HCT116 (cell line): ENCODE results near the gene TBC1D8. TPM values are rescaled to one million over a fixed set of nuclear protein-coding genes. Genes with fewer than 3 reads are reported as not detected.

Experiments
- ATAC-seq: fragments of 200-7000 bp; cut with Tn5 transposase; 2 replicates; pipeline ENCODE4 v1.9.1; 2020; ENCODE audit warnings: mild to moderate bottlenecking, moderate library complexity
- BruUV-seq: library from RNA; stranded (reverse); fragments of 400-500 nt; replicated peaks from 2 replicates; lab custom pipeline; 2021; lab: Mats Ljungman, UMichigan
- CTCF ChIA-PET: fragments of 300-600 bp; sonication (Branson Sonifier 250); formaldehyde crosslinking; loops from one replicate; lab custom pipeline; 2021; ENCODE audit warnings: antibody characterized with exemption; lab: Charles Lee
- POLR2A ChIA-PET: fragments of 300-600, 350-600 bp; sonication (Branson Sonifier 250); formaldehyde crosslinking; loops from one replicate; lab custom pipeline; 2021; ENCODE audit warnings: antibody characterized with exemption; lab: Charles Lee
- RAD21 ChIA-PET, 2 experiments: fragments of 300-600 bp; sonication (Branson Sonifier 250); formaldehyde crosslinking; loops; one replicate each; lab custom pipeline; 2023; ENCODE audit warnings: low total read pairs in 2 of 2; ENCODE audit not compliant: uncharacterized antibody in 2 of 2, unreplicated experiment in 2 of 2, low non-redundant PET in 1 of 2; lab: Charles Lee
- DNase-seq: peaks from one replicate; pipeline ENCODE4 v3.0.0-alpha.2; 2010; ENCODE audit warnings: low read depth, low spot score
- H2AFZ ChIP-seq: fragments of 200-600 bp; shearing (Covaris generic), sonication (generic); 2 replicates; pipeline ENCODE4 v1.6.1; 2017; ENCODE audit warnings: low read depth, mixed run types, mixed read lengths, antibody characterized with exemption, low read length; ENCODE audit not compliant: poor library complexity, severe bottlenecking
- H3K27ac ChIP-seq: 2 replicates; pipeline ENCODE4 v1.5.1; 2012; ENCODE audit warnings: low read depth, low read length
- H3K27me3 ChIP-seq: fragments of 200-600 bp; sonication (generic); 2 replicates; pipeline ENCODE4 v1.6.1; 2016; ENCODE audit warnings: mixed run types, low read length, mixed read lengths; ENCODE audit not compliant: insufficient read depth
- H3K36me3 ChIP-seq, 2 experiments: fragments of 200-500 bp in 1 of 2; fragments of 200-600 bp in 1 of 2; sonication (Bioruptor generic) in 1 of 2; sonication (generic) in 1 of 2; 2 replicates each; pipeline versions ENCODE4 v1.5.1 to v1.6.1; 2014 to 2016; ENCODE audit warnings: low read length in 2 of 2, inconsistent platforms in 1 of 2, mixed read lengths in 1 of 2, mixed run types in 1 of 2; ENCODE audit not compliant: insufficient read depth in 2 of 2, control insufficient read depth in 1 of 2
- H3K4me1 ChIP-seq, 2 experiments: fragments of 200-600 bp in 1 of 2; sonication (generic) in 1 of 2; 2 replicates each; pipeline versions ENCODE4 v1.5.1 to v1.6.1; 2012 to 2017; ENCODE audit warnings: low read length in 2 of 2, inconsistent platforms in 1 of 2, mild to moderate bottlenecking in 1 of 2, mixed read lengths in 1 of 2, mixed run types in 1 of 2, moderate library complexity in 1 of 2; ENCODE audit not compliant: insufficient read depth in 2 of 2, control insufficient read depth in 1 of 2
- H3K4me2 ChIP-seq: fragments of 200-600 bp; sonication (generic); 2 replicates; pipeline ENCODE4 v1.6.1; 2017; ENCODE audit warnings: mixed run types, low read length, mixed read lengths
- H3K4me3 ChIP-seq, 2 experiments: fragments of 200-600 bp in 1 of 2; sonication (generic) in 1 of 2; replicated peaks in 1 of 2; 2 replicates each; pipeline ENCODE4 v1.5.1; 2011 to 2016; ENCODE audit warnings: low read length in 2 of 2, control low read depth in 1 of 2, low read depth in 1 of 2, mild to moderate bottlenecking in 1 of 2, mixed read lengths in 1 of 2, mixed run types in 1 of 2
- H3K79me2 ChIP-seq: fragments of 200-600 bp; sonication (generic); 2 replicates; pipeline ENCODE4 v1.6.1; 2017; ENCODE audit warnings: mild to moderate bottlenecking, mixed run types, low read length, moderate library complexity, mixed read lengths; ENCODE audit not compliant: insufficient read depth
- H3K9ac ChIP-seq: fragments of 200-600 bp; sonication (generic); 2 replicates; pipeline ENCODE4 v1.6.1; 2016; ENCODE audit warnings: low read length, mixed read lengths
- H3K9me2 ChIP-seq: fragments of 200-600 bp; sonication (generic), shearing (Covaris generic); 2 replicates; pipeline ENCODE4 v1.6.1; 2017; ENCODE audit warnings: mixed run types, mild to moderate bottlenecking, moderate library complexity; ENCODE audit not compliant: insufficient read depth
- H3K9me3 ChIP-seq, 2 experiments: fragments of 200-500 bp in 1 of 2; fragments of 200-600 bp in 1 of 2; sonication (Bioruptor generic) in 1 of 2; sonication (generic) in 1 of 2; 2 replicates each; pipeline ENCODE4 v1.6.1; 2014 to 2017; ENCODE audit warnings: low read length in 2 of 2, mixed read lengths in 2 of 2, inconsistent platforms in 1 of 2, low read depth in 1 of 2, mild to moderate bottlenecking in 1 of 2, mixed run types in 1 of 2, moderate library complexity in 1 of 2; ENCODE audit not compliant: control insufficient read depth in 1 of 2, insufficient read depth in 1 of 2
- H4K20me1 ChIP-seq: fragments of 200-600 bp; sonication (generic), shearing (Covaris generic); 2 replicates; pipeline ENCODE4 v1.6.1; 2017; ENCODE audit warnings: mixed run types, mild to moderate bottlenecking, moderate library complexity; ENCODE audit not compliant: insufficient read depth
- EGR1 ChIP-seq: IDR thresholded peaks from 2 replicates; pipeline ENCODE4 v1.6.1; 2012; ENCODE audit warnings: low read depth
- EZH2phosphoT487 ChIP-seq: fragments of 200-600 bp; IDR thresholded peaks from 2 replicates; pipeline ENCODE4 v1.6.1; 2018; ENCODE audit warnings: antibody characterized with exemption, borderline replicate concordance
- FOSL1 ChIP-seq: IDR thresholded peaks from 2 replicates; pipeline ENCODE4 v1.6.1; 2012; ENCODE audit warnings: low read depth
- JUND ChIP-seq: IDR thresholded peaks from 2 replicates; pipeline ENCODE4 v1.6.1; 2012
- POLR2AphosphoS5 ChIP-seq: IDR thresholded peaks from 2 replicates; pipeline ENCODE4 v1.6.1; 2011; ENCODE audit warnings: mild to moderate bottlenecking, low read depth, low read length, moderate library complexity
- RAD21 ChIP-seq: IDR thresholded peaks from 2 replicates; pipeline ENCODE4 v1.6.1; 2012; ENCODE audit warnings: low read depth, mild to moderate bottlenecking
- SIN3A ChIP-seq: IDR thresholded peaks from 2 replicates; pipeline ENCODE4 v1.6.1; 2012; ENCODE audit warnings: low read depth
- SP1 ChIP-seq: IDR thresholded peaks from 2 replicates; pipeline ENCODE4 v1.6.1; 2012; ENCODE audit warnings: low read depth
- SRF ChIP-seq: IDR thresholded peaks from 2 replicates; pipeline ENCODE4 v1.6.1; 2012; ENCODE audit warnings: low read depth
- TCF7L2 ChIP-seq: IDR thresholded peaks from 2 replicates; pipeline ENCODE4 v1.7.0; 2011; ENCODE audit warnings: borderline replicate concordance, inconsistent platforms; ENCODE audit not compliant: insufficient read depth, insufficient read length; ENCODE audit errors: extremely low read depth
- YY1 ChIP-seq: IDR thresholded peaks from 2 replicates; pipeline ENCODE4 v1.6.1; 2011; ENCODE audit warnings: low read length, low read depth, moderate library complexity, mild to moderate bottlenecking; ENCODE audit not compliant: insufficient replicate concordance; ENCODE audit errors: extremely low read depth
- ZFX ChIP-seq: fragments of 450-650 bp; IDR thresholded peaks from 2 replicates; pipeline ENCODE4 v1.6.1; 2017
- ZNF274 ChIP-seq: fragments of 200-500 bp; sonication (Bioruptor generic); IDR thresholded peaks from 2 replicates; pipeline ENCODE4 v1.6.1; 2014; ENCODE audit warnings: mild to moderate bottlenecking, low read depth, low read length, inconsistent platforms
- intact Hi-C: fragments of 100-400 bp; cut with micrococcal nuclease; formaldehyde crosslinking; loops from 2 replicates; pipeline ENCODE4 v1.10.0; 2022
- total RNA-seq: library from RNA; stranded (reverse); gene quantifications from one replicate; pipeline ENCODE4 v1.2.1, GENCODE V29; 2021; ENCODE audit not compliant: unreplicated experiment
- TF ChIP-seq, protein P1 (sequence below): IDR thresholded peaks from 2 replicates; pipeline ENCODE4 v1.6.1; 2012
- TF ChIP-seq, protein P2 (sequence below): IDR thresholded peaks from 2 replicates; pipeline ENCODE4 v1.6.1; 2012
- TF ChIP-seq, protein P3 (sequence below): IDR thresholded peaks from 2 replicates; pipeline ENCODE4 v1.6.1; 2012; ENCODE audit warnings: low read depth
- TF ChIP-seq, protein P4 (sequence below), 3 experiments: fragments of 200-600 bp in 1 of 3; sonication (generic) in 1 of 3; IDR thresholded peaks in 2 of 3; conservative IDR thresholded peaks in 1 of 3; 2 replicates each; pipeline ENCODE4 v1.5.1; 2012 to 2017; ENCODE audit warnings: low read depth in 2 of 3, low read length in 2 of 3, antibody characterized with exemption in 1 of 3, borderline replicate concordance in 1 of 3, control low read depth in 1 of 3, mild to moderate bottlenecking in 1 of 3, mixed read lengths in 1 of 3, mixed run types in 1 of 3, moderate library complexity in 1 of 3; ENCODE audit not compliant: insufficient read depth in 1 of 3

Gene TBC1D8
- total RNA-seq, 1 experiment from 2014 or later = 44.0 TPM

DNA sequence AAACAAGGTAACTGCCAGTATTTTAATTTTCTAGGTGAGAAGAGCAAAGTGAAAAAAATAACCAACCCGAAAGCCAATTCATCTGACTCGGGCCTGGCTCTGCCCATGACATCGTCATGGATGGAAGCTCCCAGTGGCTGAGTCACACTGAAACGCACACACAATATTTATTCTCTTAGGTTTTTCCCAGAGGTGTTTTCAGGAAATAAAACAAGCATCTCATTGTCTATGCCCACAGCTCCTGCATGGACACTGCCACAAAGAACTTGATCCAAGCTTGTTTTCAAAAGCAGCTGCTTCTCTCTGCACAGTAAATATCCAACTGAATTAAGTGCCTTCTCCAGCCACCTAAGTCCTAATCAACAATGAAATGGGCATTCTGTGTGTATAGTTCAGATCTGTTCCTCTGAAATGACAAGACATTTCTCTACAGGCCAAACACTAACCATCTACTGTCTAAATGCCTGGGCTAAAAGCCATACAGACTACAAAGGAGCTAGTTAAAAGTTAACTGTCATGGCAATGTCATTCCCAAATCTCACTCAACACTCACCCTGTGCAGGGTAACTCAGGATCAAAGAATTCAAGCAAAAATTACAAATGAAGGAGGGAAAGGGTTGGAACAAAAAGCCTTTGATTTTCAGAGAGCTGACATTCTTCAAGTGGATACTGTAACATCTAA lies 86.2 kb downstream of the TBC1D8 start (continued):
- TF ChIP-seq POLR2AphosphoS5 = no peak
- no peak for TF ChIP-seq RAD21
- peak; percentile 47 for TF ChIP-seq SIN3A
- TF ChIP-seq EZH2phosphoT487 = no peak
- TF ChIP-seq, protein P1, sequence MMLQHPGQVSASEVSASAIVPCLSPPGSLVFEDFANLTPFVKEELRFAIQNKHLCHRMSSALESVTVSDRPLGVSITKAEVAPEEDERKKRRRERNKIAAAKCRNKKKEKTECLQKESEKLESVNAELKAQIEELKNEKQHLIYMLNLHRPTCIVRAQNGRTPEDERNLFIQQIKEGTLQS = no peak
- TF ChIP-seq, protein P2, sequence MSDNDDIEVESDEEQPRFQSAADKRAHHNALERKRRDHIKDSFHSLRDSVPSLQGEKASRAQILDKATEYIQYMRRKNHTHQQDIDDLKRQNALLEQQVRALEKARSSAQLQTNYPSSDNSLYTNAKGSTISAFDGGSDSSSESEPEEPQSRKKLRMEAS = peak; percentile 22; the same call in 1 of the 2 replicates
- TF ChIP-seq JUND = peak; percentile 40; the same call in 1 of the 2 replicates
- TF ChIP-seq YY1 = no peak
- TF ChIP-seq, protein P3, sequence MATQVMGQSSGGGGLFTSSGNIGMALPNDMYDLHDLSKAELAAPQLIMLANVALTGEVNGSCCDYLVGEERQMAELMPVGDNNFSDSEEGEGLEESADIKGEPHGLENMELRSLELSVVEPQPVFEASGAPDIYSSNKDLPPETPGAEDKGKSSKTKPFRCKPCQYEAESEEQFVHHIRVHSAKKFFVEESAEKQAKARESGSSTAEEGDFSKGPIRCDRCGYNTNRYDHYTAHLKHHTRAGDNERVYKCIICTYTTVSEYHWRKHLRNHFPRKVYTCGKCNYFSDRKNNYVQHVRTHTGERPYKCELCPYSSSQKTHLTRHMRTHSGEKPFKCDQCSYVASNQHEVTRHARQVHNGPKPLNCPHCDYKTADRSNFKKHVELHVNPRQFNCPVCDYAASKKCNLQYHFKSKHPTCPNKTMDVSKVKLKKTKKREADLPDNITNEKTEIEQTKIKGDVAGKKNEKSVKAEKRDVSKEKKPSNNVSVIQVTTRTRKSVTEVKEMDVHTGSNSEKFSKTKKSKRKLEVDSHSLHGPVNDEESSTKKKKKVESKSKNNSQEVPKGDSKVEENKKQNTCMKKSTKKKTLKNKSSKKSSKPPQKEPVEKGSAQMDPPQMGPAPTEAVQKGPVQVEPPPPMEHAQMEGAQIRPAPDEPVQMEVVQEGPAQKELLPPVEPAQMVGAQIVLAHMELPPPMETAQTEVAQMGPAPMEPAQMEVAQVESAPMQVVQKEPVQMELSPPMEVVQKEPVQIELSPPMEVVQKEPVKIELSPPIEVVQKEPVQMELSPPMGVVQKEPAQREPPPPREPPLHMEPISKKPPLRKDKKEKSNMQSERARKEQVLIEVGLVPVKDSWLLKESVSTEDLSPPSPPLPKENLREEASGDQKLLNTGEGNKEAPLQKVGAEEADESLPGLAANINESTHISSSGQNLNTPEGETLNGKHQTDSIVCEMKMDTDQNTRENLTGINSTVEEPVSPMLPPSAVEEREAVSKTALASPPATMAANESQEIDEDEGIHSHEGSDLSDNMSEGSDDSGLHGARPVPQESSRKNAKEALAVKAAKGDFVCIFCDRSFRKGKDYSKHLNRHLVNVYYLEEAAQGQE = no peak
- TF ChIP-seq ZNF274 = no peak
- TF ChIP-seq SP1 = peak; percentile 29; the same call in 1 of the 2 replicates

DNA sequence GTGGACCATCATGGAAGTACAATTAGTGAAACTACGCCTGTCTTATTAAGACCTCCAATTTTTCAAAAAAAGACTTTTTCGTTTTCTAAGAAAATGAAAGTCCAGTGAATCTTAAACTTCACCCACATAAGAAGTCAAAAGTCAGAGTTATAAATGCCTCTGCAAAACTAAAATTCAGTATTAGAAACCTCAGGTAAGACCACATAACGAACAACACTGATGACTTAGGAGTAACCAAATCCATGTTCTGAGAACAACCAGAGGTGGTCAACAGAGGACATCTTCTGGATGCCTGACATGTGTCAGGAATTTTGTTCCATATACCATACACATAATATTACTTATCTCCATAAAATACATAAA lies 86.7 kb downstream of the TBC1D8 start:
- Histone ChIP-seq H3K4me3 (no peak overlapping the region), H2AFZ (no peak overlapping the region), H3K27ac (peak overlapping the region; percentile 45; the same call in 1 of the 2 replicates), H4K20me1 (no peaks in the 10 kb centered on the region), H3K9ac (peak overlapping the region; percentile 7), H3K36me3 (no peaks in the 10 kb centered on the region), H3K27me3 (no peaks in the 10 kb centered on the region), H3K4me1 (peaks cover 19 to 27% of the 10 kb centered on the region in 2 experiments), H3K9me2 (no peaks in the 10 kb centered on the region), H3K79me2 (peaks cover 30% of the 10 kb centered on the region), H3K9me3 (no peaks in the 10 kb centered on the region), H3K4me2 (peak overlapping the region; percentile 47)
- no TSS peak for BruUV-seq
- ChIA-PET POLR2A (no interaction called here), RAD21 (no interaction called here), CTCF (no interaction called here)
- DNase-seq = no peak
- intact Hi-C loops = no loop called here
- ATAC-seq = peak; percentile 16; the same call in 1 of the 2 replicates
- TF ChIP-seq SRF (no peak), SP1 (no peak), EGR1 (no peak), TCF7L2 (no peak), EZH2phosphoT487 (no peak), RAD21 (no peak), ZFX (no peak), ZNF274 (no peak), JUND (no peak), FOSL1 (no peak), POLR2AphosphoS5 (no peak), SIN3A (no peak)
- TF ChIP-seq, protein P4, sequence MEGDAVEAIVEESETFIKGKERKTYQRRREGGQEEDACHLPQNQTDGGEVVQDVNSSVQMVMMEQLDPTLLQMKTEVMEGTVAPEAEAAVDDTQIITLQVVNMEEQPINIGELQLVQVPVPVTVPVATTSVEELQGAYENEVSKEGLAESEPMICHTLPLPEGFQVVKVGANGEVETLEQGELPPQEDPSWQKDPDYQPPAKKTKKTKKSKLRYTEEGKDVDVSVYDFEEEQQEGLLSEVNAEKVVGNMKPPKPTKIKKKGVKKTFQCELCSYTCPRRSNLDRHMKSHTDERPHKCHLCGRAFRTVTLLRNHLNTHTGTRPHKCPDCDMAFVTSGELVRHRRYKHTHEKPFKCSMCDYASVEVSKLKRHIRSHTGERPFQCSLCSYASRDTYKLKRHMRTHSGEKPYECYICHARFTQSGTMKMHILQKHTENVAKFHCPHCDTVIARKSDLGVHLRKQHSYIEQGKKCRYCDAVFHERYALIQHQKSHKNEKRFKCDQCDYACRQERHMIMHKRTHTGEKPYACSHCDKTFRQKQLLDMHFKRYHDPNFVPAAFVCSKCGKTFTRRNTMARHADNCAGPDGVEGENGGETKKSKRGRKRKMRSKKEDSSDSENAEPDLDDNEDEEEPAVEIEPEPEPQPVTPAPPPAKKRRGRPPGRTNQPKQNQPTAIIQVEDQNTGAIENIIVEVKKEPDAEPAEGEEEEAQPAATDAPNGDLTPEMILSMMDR (IDR thresholded peaks at IDR 0.05 in 2 of 3, conservative IDR thresholded peaks at IDR 0.05 in 1 of 3; ENCODE audit: borderline replicate concordance in 1 of 3, insufficient read depth in 1 of 3, low read depth in 2 of 3, low read length in 2 of 3) = no peak
- TF ChIP-seq, protein P1 = no peak
- TF ChIP-seq, protein P2 = no peak
